T-cell (primary cell): ENCODE measurements around the gene PARD3B. TPM values are rescaled to one million over a fixed set of nuclear protein-coding genes. Genes with fewer than 3 reads are reported as not detected.

ENCODE experiments used
- ATAC-seq, 4 experiments: fragments of 200-7000 bp in 3 of 4; fragments of 150-1000 bp in 1 of 4; cut with Tn5 transposase; replicated peaks in 1 of 4; 1 replicate in 3 of 4; 2 replicates in 1 of 4; pipeline ENCODE4 v1.10.0; 2021; ENCODE audit warnings: moderate library complexity in 3 of 4, mild to moderate bottlenecking in 2 of 4, moderate number of reproducible peaks in 1 of 4
- CTCF ChIA-PET, 2 donors: fragments of 300-600 bp; sonication (Branson Sonifier 250); formaldehyde crosslinking; loops; one replicate each; lab custom pipeline; 2022; ENCODE audit warnings: antibody characterized with exemption in 2 of 2; lab: Charles Lee
- POLR2A ChIA-PET, 2 donors: fragments of 300-600 bp; sonication (Branson Sonifier 250); formaldehyde crosslinking; loops; one replicate each; lab custom pipeline; 2022; ENCODE audit warnings: antibody characterized with exemption in 2 of 2; lab: Charles Lee
- DNase-seq, 35 experiments: peaks; one replicate each; pipeline versions ENCODE4 v3.0.0 to v3.0.0-alpha.2; 2013 to 2023
- H3K27ac ChIP-seq: one replicate; pipeline ENCODE4 v1.5.1; 2013; ENCODE audit warnings: low read length
- H3K27me3 ChIP-seq, 2 experiments: replicated peaks in 1 of 2; 1 replicate in 1 of 2; 2 replicates in 1 of 2; pipeline versions ENCODE4 v1.6.1 to v1.7.0; 2013; ENCODE audit warnings: low read length in 1 of 2, mixed read lengths in 1 of 2; ENCODE audit not compliant: control insufficient read depth in 2 of 2, insufficient read depth in 2 of 2; ENCODE audit errors: extremely low read depth in 1 of 2
- H3K36me3 ChIP-seq, 2 donors: 1 replicate in 1 of 2; 2 replicates in 1 of 2; pipeline versions ENCODE4 v1.6.1 to v1.7.0; 2013; ENCODE audit warnings: low read length in 1 of 2; ENCODE audit not compliant: control insufficient read depth in 2 of 2, insufficient read depth in 1 of 2; ENCODE audit errors: extremely low read depth in 1 of 2
- H3K4me1 ChIP-seq, 2 experiments: 1 replicate in 1 of 2; 2 replicates in 1 of 2; pipeline versions ENCODE4 v1.6.1 to v1.7.0; 2013; ENCODE audit warnings: low read length in 2 of 2, mixed read lengths in 1 of 2; ENCODE audit not compliant: insufficient read depth in 2 of 2, control insufficient read depth in 1 of 2; ENCODE audit errors: extremely low read depth in 1 of 2
- H3K4me3 ChIP-seq, 2 donors: 1 replicate in 1 of 2; 2 replicates in 1 of 2; pipeline versions ENCODE4 v1.5.1 to v1.7.0; 2013; ENCODE audit warnings: mild to moderate bottlenecking in 2 of 2, low read length in 1 of 2, moderate library complexity in 1 of 2; ENCODE audit not compliant: control insufficient read depth in 1 of 2; ENCODE audit errors: extremely low read depth in 1 of 2
- H3K9me3 ChIP-seq: 2 replicates; pipeline ENCODE4 v1.7.0; 2013
- H3K27ac Mint-ChIP-seq, 2 donors: one replicate each; pipeline ENCODE4 v1.8.0; 2020 to 2021; ENCODE audit warnings: mild to moderate bottlenecking in 2 of 2, mixed read lengths in 2 of 2
- H3K27me3 Mint-ChIP-seq, 2 donors: one replicate each; pipeline ENCODE4 v1.8.0; 2021 to 2022; ENCODE audit warnings: mixed read lengths in 2 of 2
- H3K36me3 Mint-ChIP-seq: one replicate; pipeline ENCODE4 v1.8.0; 2021; ENCODE audit warnings: mixed read lengths
- H3K4me1 Mint-ChIP-seq, 3 donors: one replicate each; pipeline ENCODE4 v1.8.0; 2020 to 2022; ENCODE audit warnings: mixed read lengths in 3 of 3, mild to moderate bottlenecking in 1 of 3
- H3K4me3 Mint-ChIP-seq, 3 donors: one replicate each; pipeline ENCODE4 v1.8.0; 2020 to 2022; ENCODE audit warnings: mild to moderate bottlenecking in 3 of 3, mixed read lengths in 3 of 3, moderate library complexity in 3 of 3
- H3K9me3 Mint-ChIP-seq, 3 donors: one replicate each; pipeline ENCODE4 v1.8.0; 2020 to 2022; ENCODE audit warnings: mixed read lengths in 3 of 3
- WGBS: methylation state at CpG from one replicate; pipeline ENCODE4 v1.1.5; 2013; ENCODE audit warnings: missing lambda C conversion rate; ENCODE audit not compliant: insufficient coverage; 5-methylcytosine and 5-hydroxymethylcytosine counted together
- total RNA-seq, 35 experiments: library from RNA in 6 of 35; stranded (reverse) in 6 of 35; fragments of 120-200 nt in 1 of 35; gene quantifications; one replicate each; pipeline versions ENCODE4 v1.2.1 to v1.2.4 and lab custom pipeline; 2013 to 2026

Gene PARD3B
- total RNA-seq, 5 donors from 2014 or later (not counting 1 experiment from before 2014, with no cell fraction given), result 0.75 to 2.0 (median 1.6) TPM

DNA sequence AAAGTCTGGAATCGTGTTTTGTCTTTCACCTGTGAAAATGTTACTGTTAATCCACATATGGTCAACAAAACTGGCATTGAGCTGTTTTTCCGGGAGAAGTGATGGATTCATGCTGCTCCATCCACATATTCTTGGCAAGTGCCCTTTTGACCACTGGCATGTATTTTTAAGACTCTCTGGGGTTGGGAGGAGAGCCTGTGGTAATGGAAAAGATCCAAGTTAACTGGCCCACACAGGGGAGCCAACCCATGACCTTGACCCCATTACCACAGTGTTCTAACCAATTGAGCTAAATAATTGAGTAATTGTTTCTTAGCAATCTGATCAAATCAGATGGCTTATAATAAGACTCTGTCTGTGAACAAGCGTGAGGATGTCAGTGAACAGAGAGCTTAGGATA is 840.8 kb downstream of the PARD3B start:
- Histone ChIP-seq H3K4me3 (no peak overlapping the region), H3K4me1 (no peaks in the 10 kb centered on the region), H3K9me3 (no peaks in the 10 kb centered on the region), H3K36me3 (no peaks in the 10 kb centered on the region), H3K27me3 (no peaks in the 10 kb centered on the region), H3K27ac (no peak overlapping the region)
- 75% methylated on average over 2 of the region's 3 CpGs for WGBS
- Mint-ChIP-seq H3K27ac (no peak overlapping the region), H3K4me3 (no peak overlapping the region), H3K27me3 (peaks cover 0 to 5% of the 10 kb centered on the region in 2 donors), H3K4me1 (no peaks in the 10 kb centered on the region), H3K9me3 (no peaks in the 10 kb centered on the region), H3K36me3 (no peaks in the 10 kb centered on the region)
- DNase-seq (no peak), ATAC-seq (no peak)
- ChIA-PET CTCF (no interaction called here), POLR2A (interaction anchor here in 1 of 2 donors (0.7 kb wide), 1 partner anchor 28 kb away, joined by 3 read pairs; no protein-coding TSS in a partner anchor)

DNA sequence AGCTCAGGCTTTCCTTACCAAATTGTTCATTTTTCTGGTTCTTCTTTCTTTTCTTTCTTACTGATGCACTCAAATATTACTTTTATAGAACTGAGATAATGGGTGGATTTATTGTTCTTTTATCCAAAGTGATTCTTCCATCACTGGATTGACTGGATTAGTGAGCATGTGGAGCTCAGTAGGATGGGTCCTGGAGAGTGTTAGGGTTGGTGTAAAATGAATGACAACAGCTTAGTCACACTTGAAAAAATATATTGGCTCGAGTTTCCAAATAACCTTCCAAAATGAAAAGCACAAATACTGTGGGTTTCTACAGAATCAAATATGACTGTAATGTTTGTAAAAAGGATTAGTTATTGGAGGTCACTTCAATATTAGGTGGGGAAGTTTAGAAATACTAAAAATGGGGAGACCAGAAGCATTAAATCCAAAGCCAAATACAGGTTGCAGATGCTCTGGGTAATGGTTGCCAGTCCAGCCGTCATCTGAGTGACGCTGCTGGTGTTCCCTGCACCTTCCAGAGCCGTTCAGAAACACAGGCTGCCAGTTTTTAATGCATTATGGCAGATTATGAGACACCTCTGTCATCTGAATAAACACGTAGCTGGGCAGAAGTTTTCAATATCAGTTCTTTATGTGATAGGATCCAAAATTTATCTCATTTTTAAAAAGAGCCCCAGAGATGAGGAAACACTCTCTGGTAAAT is 842.2 kb downstream of the PARD3B start:
- Histone ChIP-seq H3K9me3 (no peaks in the 10 kb centered on the region), H3K4me3 (no peak overlapping the region), H3K4me1 (no peaks in the 10 kb centered on the region), H3K36me3 (no peaks in the 10 kb centered on the region), H3K27me3 (no peaks in the 10 kb centered on the region), H3K27ac (no peak overlapping the region)
- ChIA-PET CTCF (no interaction called here), POLR2A (no interaction called here)
- no peak for DNase-seq
- ATAC-seq, result no peak
- H3K36me3 Mint-ChIP-seq, result no peaks in the 10 kb centered on the region
- peaks cover 0 to 5% of the 10 kb centered on the region in 2 donors for H3K27me3 Mint-ChIP-seq
- H3K9me3 Mint-ChIP-seq, result no peaks in the 10 kb centered on the region
- no peaks in the 10 kb centered on the region for H3K4me1 Mint-ChIP-seq
- H3K4me3 Mint-ChIP-seq, result no peak overlapping the region
- no peak overlapping the region for H3K27ac Mint-ChIP-seq
- 83% methylated on average over 3 of the region's 5 CpGs for WGBS

DNA sequence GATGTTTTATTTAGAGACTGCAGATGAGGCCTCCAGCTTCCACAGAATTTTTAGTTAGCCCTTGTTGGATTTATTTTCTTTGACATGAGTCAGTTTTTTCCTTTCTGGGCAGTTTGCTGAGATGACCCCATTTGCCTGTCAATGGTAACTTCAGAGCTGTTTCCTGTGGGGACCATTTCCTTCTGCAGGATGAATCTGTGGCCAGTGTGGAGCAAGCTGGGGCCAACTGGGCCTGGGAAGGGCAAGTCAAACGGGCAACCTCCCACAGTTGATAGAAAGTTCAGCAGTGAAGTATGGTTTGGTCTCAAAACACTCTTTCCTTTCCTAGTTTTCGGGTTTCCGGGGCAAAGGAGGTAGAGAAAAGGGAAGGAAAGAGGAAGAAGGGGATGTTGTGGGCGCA is 845.6 kb downstream of the PARD3B start:
- WGBS, result no CpG with 5 or more reads among the region's 4 CpGs
- Histone ChIP-seq H3K4me1 (no peaks in the 10 kb centered on the region), H3K27ac (no peak overlapping the region), H3K27me3 (no peaks in the 10 kb centered on the region), H3K36me3 (no peaks in the 10 kb centered on the region), H3K9me3 (no peaks in the 10 kb centered on the region), H3K4me3 (no peak overlapping the region)
- H3K4me3 Mint-ChIP-seq, result no peak overlapping the region
- no peak for ATAC-seq
- H3K36me3 Mint-ChIP-seq, result no peaks in the 10 kb centered on the region
- DNase-seq, result no peak
- no peak overlapping the region for H3K27ac Mint-ChIP-seq
- H3K27me3 Mint-ChIP-seq, result peaks cover 0 to 5% of the 10 kb centered on the region in 2 donors
- no peaks in the 10 kb centered on the region for H3K4me1 Mint-ChIP-seq
- H3K9me3 Mint-ChIP-seq, result no peaks in the 10 kb centered on the region
- CTCF ChIA-PET, result no interaction called here
- POLR2A ChIA-PET, result interaction anchor here in 1 of 2 donors (0.6 kb wide), 1 partner anchor 705 kb away, joined by 5 read pairs; no protein-coding TSS in a partner anchor

DNA sequence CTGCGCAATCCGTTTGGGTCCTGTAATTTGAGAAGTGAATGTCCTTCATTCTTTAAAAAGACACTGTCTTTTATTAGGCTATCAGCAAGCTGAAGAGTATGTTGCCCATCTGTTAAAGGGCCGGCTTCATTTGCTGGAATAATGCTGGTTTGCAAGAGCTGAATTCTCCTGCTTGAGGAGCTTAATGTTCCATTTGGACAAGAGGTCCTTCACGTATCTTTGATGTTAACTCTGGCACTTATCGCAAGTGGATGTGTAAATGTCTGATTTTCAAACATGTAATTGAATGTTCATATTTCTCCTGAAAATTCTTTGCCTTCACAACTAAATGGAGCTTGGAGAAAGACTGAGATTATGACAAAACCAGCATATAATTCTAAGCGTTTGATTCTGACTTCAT is 856.2 kb downstream of the PARD3B start:
- Mint-ChIP-seq H3K9me3 (no peaks in the 10 kb centered on the region), H3K4me1 (no peaks in the 10 kb centered on the region), H3K27me3 (peaks cover 0 to 3% of the 10 kb centered on the region in 2 donors), H3K27ac (no peak overlapping the region), H3K36me3 (no peaks in the 10 kb centered on the region), H3K4me3 (no peak overlapping the region)
- H3K27ac ChIP-seq, result no peak overlapping the region
- ATAC-seq (no peak), DNase-seq (no peak)
- no peaks in the 10 kb centered on the region for H3K9me3 ChIP-seq
- no CpG with 5 or more reads among the region's 6 CpGs for WGBS
- H3K36me3 ChIP-seq, result no peaks in the 10 kb centered on the region
- H3K4me1 ChIP-seq, result no peaks in the 10 kb centered on the region
- CTCF ChIA-PET, result interaction anchor here in 1 of 2 donors (0.6 kb wide), 1 partner anchor 1267 kb away, joined by 4 read pairs; no protein-coding TSS in a partner anchor
- no peaks in the 10 kb centered on the region for H3K27me3 ChIP-seq
- no peak overlapping the region for H3K4me3 ChIP-seq
- POLR2A ChIA-PET, result no interaction called here

GRCh38 chr2:205402011-205402410 is 856.7 kb downstream of the PARD3B start:
- Mint-ChIP-seq H3K27me3 (peaks cover 0 to 3% of the 10 kb centered on the region in 2 donors), H3K9me3 (no peaks in the 10 kb centered on the region), H3K4me3 (no peak overlapping the region), H3K27ac (no peak overlapping the region), H3K4me1 (no peaks in the 10 kb centered on the region), H3K36me3 (no peaks in the 10 kb centered on the region)
- no peak overlapping the region for H3K27ac ChIP-seq
- H3K36me3 ChIP-seq, result no peaks in the 10 kb centered on the region
- DNase-seq (no peak), ATAC-seq (no peak)
- H3K27me3 ChIP-seq, result no peaks in the 10 kb centered on the region
- H3K4me3 ChIP-seq, result no peak overlapping the region
- no peaks in the 10 kb centered on the region for H3K9me3 ChIP-seq
- no CpG with 5 or more reads among the region's 2 CpGs for WGBS
- ChIA-PET POLR2A (no interaction called here), CTCF (interaction anchor here in 1 of 2 donors (0.6 kb wide), 1 partner anchor 1267 kb away, joined by 4 read pairs; no protein-coding TSS in a partner anchor)
- H3K4me1 ChIP-seq, result no peaks in the 10 kb centered on the region

- DNase-seq (no peak), ATAC-seq (no peak)
- CTCF ChIA-PET, result no interaction called here
- Mint-ChIP-seq H3K27me3 (peaks cover 0 to 3% of the 10 kb centered on the region in 2 donors), H3K36me3 (no peaks in the 10 kb centered on the region), H3K4me3 (no peak overlapping the region), H3K27ac (no peak overlapping the region), H3K4me1 (no peaks in the 10 kb centered on the region), H3K9me3 (no peaks in the 10 kb centered on the region)
- no peaks in the 10 kb centered on the region for H3K4me1 ChIP-seq
- H3K9me3 ChIP-seq, result no peaks in the 10 kb centered on the region
- H3K27me3 ChIP-seq, result no peaks in the 10 kb centered on the region
- H3K4me3 ChIP-seq, result no peak overlapping the region
- no peak overlapping the region for H3K27ac ChIP-seq
- H3K36me3 ChIP-seq, result no peaks in the 10 kb centered on the region
- 80% methylated on average over 1 of the region's 2 CpGs for WGBS
- POLR2A ChIA-PET, result interaction anchor here in 1 of 2 donors (0.7 kb wide), 1 partner anchor 107 kb away, joined by 6 read pairs; no protein-coding TSS in a partner anchor
Observed at GRCh38 chr2:205403244-205403825, 858.1 kb downstream of the PARD3B start.
